Measurements from ENCODE around the gene SUSD1. TPM values are rescaled to one million over a fixed set of nuclear protein-coding genes. Genes with fewer than 3 reads are reported as not detected.

Gene SUSD1
- total and polyA plus RNA-seq, 2 experiments from 2014 or later = 18.5 to 30.5 TPM

DNA sequence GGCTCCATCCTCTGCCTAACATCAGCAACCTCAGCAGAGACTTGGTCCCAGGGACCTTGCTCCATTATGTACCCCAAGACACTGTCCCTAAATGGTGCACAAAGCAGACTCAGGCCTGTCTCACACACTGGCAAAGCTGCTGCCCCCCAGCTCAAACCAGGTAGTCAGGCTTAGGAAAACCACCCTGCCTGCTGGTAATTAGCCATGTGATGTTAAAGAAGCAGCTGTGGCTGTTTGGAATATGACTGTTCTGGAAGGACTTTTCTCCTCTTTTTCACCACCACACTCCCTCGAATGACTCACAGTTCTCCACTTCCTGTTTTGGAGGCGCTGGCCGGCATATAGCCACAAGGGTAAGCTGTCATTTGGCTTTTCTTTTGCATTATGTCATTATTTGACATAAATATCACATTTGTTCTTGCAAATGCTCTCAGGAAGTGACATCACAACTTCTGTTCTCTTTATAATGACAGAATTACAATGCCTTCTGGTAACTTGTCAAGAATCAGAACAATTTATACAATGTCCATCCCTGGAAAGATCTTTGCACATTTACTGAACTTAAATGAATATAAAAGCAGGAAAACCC lies 113.9 kb downstream of the SUSD1 start:
- H4K20me1 ChIP-seq (ENCODE audit: insufficient read depth, poor library complexity, severe bottlenecking) = no peaks in the 10 kb centered on the region
- TF ChIP-seq EZH2phosphoT487 (IDR thresholded peaks at IDR 0.05; ENCODE audit: low read depth, severe bottlenecking, unreplicated experiment) (no peak), EZH2 (IDR thresholded peaks at IDR 0.05; ENCODE audit: borderline replicate concordance) (no peak)
- TF ChIP-seq, protein P1, sequence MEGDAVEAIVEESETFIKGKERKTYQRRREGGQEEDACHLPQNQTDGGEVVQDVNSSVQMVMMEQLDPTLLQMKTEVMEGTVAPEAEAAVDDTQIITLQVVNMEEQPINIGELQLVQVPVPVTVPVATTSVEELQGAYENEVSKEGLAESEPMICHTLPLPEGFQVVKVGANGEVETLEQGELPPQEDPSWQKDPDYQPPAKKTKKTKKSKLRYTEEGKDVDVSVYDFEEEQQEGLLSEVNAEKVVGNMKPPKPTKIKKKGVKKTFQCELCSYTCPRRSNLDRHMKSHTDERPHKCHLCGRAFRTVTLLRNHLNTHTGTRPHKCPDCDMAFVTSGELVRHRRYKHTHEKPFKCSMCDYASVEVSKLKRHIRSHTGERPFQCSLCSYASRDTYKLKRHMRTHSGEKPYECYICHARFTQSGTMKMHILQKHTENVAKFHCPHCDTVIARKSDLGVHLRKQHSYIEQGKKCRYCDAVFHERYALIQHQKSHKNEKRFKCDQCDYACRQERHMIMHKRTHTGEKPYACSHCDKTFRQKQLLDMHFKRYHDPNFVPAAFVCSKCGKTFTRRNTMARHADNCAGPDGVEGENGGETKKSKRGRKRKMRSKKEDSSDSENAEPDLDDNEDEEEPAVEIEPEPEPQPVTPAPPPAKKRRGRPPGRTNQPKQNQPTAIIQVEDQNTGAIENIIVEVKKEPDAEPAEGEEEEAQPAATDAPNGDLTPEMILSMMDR (IDR thresholded peaks at IDR 0.05; ENCODE audit: poor library complexity) = no peak
- H3K79me2 ChIP-seq = no peaks in the 10 kb centered on the region
- H3K9me3 ChIP-seq (ENCODE audit: low read depth) = no peaks in the 10 kb centered on the region
- no peaks in the 10 kb centered on the region for H3K27me3 ChIP-seq
- H3K4me2 ChIP-seq = no peak overlapping the region
- no peak overlapping the region for H2AFZ ChIP-seq
- DNase-seq (ENCODE audit: low spot score) = peak; percentile 74
- no peak overlapping the region for H3K4me3 ChIP-seq
- 40% methylated on average over 3 of the region's 3 CpGs for WGBS (ENCODE audit: low lambda C conversion rate, missing lambda C conversion rate)
- H3K36me3 ChIP-seq (replicated peaks; ENCODE audit: insufficient read depth, low read depth) = no peaks in the 10 kb centered on the region
- H3K4me1 ChIP-seq (ENCODE audit: insufficient read depth) = peaks cover 6% of the 10 kb centered on the region
- H3K27ac ChIP-seq = peak overlapping the region; percentile 88
- H3K9me2 ChIP-seq (replicated peaks; ENCODE audit: insufficient read depth) = no peaks in the 10 kb centered on the region

DNA sequence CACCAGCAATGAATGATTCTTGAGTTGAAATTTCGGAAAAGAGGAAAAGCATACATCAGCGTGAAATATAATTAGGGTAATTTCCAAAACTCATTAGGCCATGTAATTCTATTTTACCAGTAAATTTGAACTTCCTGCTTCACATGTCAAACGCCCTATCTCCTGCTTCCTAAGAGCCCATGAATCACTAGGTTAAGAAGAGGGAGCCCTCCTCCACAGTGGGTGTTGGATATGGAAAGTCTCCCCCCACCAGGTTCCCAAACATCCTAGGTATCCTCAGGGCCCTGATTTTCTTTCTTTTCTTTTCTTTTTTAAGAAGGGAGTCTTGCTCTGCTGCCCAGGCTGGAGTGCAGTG lies 115.2 kb downstream of the SUSD1 start:
- Histone ChIP-seq H3K4me3 (no peak overlapping the region), H3K9me2 (replicated peaks; ENCODE audit: insufficient read depth) (no peaks in the 10 kb centered on the region), H3K4me2 (no peak overlapping the region), H3K27me3 (no peaks in the 10 kb centered on the region), H3K4me1 (ENCODE audit: insufficient read depth) (peaks cover 3% of the 10 kb centered on the region), H2AFZ (no peak overlapping the region), H4K20me1 (ENCODE audit: insufficient read depth, poor library complexity, severe bottlenecking) (no peaks in the 10 kb centered on the region), H3K27ac (peak overlapping the region; percentile 88), H3K9me3 (ENCODE audit: low read depth) (no peaks in the 10 kb centered on the region), H3K36me3 (replicated peaks; ENCODE audit: insufficient read depth, low read depth) (no peaks in the 10 kb centered on the region), H3K79me2 (no peaks in the 10 kb centered on the region)
- no peak for DNase-seq (ENCODE audit: low spot score)
- 97% methylated on average over 3 of the region's 3 CpGs for WGBS (ENCODE audit: low lambda C conversion rate, missing lambda C conversion rate)
- TF ChIP-seq EZH2phosphoT487 (IDR thresholded peaks at IDR 0.05; ENCODE audit: low read depth, severe bottlenecking, unreplicated experiment) = no peak
- no peak for TF ChIP-seq EZH2 (IDR thresholded peaks at IDR 0.05; ENCODE audit: borderline replicate concordance)
- TF ChIP-seq, protein P1 (IDR thresholded peaks at IDR 0.05; ENCODE audit: poor library complexity) = no peak

DNA sequence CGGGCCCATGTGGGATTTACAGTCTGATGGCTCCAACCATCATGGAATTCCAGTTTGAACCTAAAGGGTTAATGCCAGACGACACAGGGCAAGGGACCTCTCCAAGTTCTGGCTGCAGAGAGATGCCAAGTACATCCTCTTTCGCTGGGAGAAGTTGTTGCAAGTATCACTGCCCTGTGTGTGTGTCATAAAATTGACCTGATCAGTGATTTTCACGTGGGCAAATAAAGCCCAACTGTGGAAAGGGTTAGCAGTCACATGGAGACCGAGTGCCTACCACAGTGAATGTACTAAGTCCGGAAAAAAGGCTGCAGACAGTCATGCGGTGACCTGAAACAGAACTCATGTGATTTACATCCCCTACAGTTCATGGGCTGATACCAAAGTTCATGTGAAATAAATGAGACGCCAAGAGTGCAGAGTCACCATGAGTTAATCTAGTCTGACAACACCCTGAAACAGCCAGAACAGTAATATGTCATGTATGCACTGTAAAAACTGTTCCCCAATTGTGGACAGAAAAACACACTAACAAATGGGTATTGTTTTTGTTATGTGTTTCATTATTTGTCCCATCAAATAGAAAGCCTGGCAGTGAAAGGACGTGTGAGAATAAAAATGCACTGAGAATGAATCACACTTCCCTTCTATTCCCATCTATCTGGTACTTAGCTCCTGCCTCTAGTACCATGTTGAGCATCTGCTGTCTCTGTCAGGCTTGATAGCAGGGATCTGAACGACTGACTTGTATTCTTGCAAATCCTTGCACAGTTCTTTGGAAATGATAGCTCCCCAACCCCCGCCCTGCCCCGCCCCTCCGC lies 115.7 kb downstream of the SUSD1 start:
- Histone ChIP-seq H2AFZ (no peak overlapping the region), H3K79me2 (no peaks in the 10 kb centered on the region)

More for the DNA sequence above, 115.7 kb downstream of the SUSD1 start:
- H3K9me2 ChIP-seq (replicated peaks; ENCODE audit: insufficient read depth) = no peaks in the 10 kb centered on the region
- H3K4me2 ChIP-seq = no peak overlapping the region
- H3K4me3 ChIP-seq = no peak overlapping the region
- no peaks in the 10 kb centered on the region for H3K36me3 ChIP-seq (replicated peaks; ENCODE audit: insufficient read depth, low read depth)
- WGBS (ENCODE audit: low lambda C conversion rate, missing lambda C conversion rate) = 69% methylated on average over 13 of the region's 13 CpGs
- H3K27me3 ChIP-seq = no peaks in the 10 kb centered on the region
- H3K27ac ChIP-seq = peak overlapping the region; percentile 88
- peaks cover 3% of the 10 kb centered on the region for H3K4me1 ChIP-seq (ENCODE audit: insufficient read depth)
- DNase-seq (ENCODE audit: low spot score) = peak; percentile 65
- H3K9me3 ChIP-seq (ENCODE audit: low read depth) = no peaks in the 10 kb centered on the region
- TF ChIP-seq EZH2 (IDR thresholded peaks at IDR 0.05; ENCODE audit: borderline replicate concordance) = no peak
- TF ChIP-seq, protein P1 (IDR thresholded peaks at IDR 0.05; ENCODE audit: poor library complexity) = no peak
- H4K20me1 ChIP-seq (ENCODE audit: insufficient read depth, poor library complexity, severe bottlenecking) = no peaks in the 10 kb centered on the region
